Neural cell (in vitro differentiated cells): Measurements from ENCODE around the gene VAV3. TPM values are rescaled to one million over a fixed set of nuclear protein-coding genes. Genes with fewer than 3 reads are reported as not detected.

Source experiments
- H2AFZ ChIP-seq: fragments of 200-600, 300-800 bp; sonication (generic), shearing (Covaris generic); 2 replicates; pipeline ENCODE4 v1.6.0; 2014; ENCODE audit warnings: low read depth, mild to moderate bottlenecking, antibody characterized with exemption, low read length, moderate library complexity
- H3F3A ChIP-seq: fragments of 200-600 bp; shearing (Covaris generic); 2 replicates; pipeline ENCODE4 v1.6.1; 2016; ENCODE audit warnings: mild to moderate bottlenecking, moderate library complexity, mixed read lengths, antibody characterized with exemption, low read length; ENCODE audit not compliant: insufficient read depth, poor library complexity, severe bottlenecking
- H3K27ac ChIP-seq: fragments of 200-600, 300-800 bp; sonication (generic), shearing (Covaris generic); 2 replicates; pipeline ENCODE4 v1.5.1; 2014; ENCODE audit warnings: mild to moderate bottlenecking, low read length, moderate library complexity
- H3K27me3 ChIP-seq: fragments of 300-800, 200-600 bp; sonication (generic), shearing (Covaris generic); 2 replicates; pipeline ENCODE4 v1.6.0; 2014; ENCODE audit warnings: mild to moderate bottlenecking, low read depth, low read length, moderate library complexity; ENCODE audit not compliant: insufficient read depth
- H3K36me3 ChIP-seq: fragments of 300-800, 200-600 bp; sonication (generic), shearing (Covaris generic); 2 replicates; pipeline ENCODE4 v1.5.1; 2014; ENCODE audit warnings: mild to moderate bottlenecking, antibody characterized with exemption, low read length, moderate library complexity; ENCODE audit not compliant: insufficient read depth
- H3K4me2 ChIP-seq: fragments of 300-800, 200-600 bp; sonication (generic), shearing (Covaris generic); 2 replicates; pipeline ENCODE4 v1.6.0; 2014; ENCODE audit warnings: mild to moderate bottlenecking, low read length
- H3K4me3 ChIP-seq: fragments of 300-800, 200-600 bp; sonication (generic), shearing (Covaris generic); 2 replicates; pipeline ENCODE4 v1.5.1; 2014; ENCODE audit warnings: mild to moderate bottlenecking, low read length, moderate library complexity
- H3K79me2 ChIP-seq: fragments of 200-600 bp; shearing (Covaris generic); replicated peaks from 2 replicates; pipeline ENCODE4 v1.6.0; 2014; ENCODE audit warnings: mild to moderate bottlenecking, low read length, moderate library complexity; ENCODE audit not compliant: insufficient read depth
- H3K9ac ChIP-seq: fragments of 300-800, 200-600 bp; sonication (generic), shearing (Covaris generic); 2 replicates; pipeline ENCODE4 v1.6.1; 2016; ENCODE audit warnings: mild to moderate bottlenecking, low read length, mixed read lengths
- H3K9me2 ChIP-seq: fragments of 200-600 bp; shearing (Covaris generic); 2 replicates; pipeline ENCODE4 v1.6.1; 2016; ENCODE audit warnings: mild to moderate bottlenecking, low read length, mixed read lengths; ENCODE audit not compliant: insufficient read depth
- H3K9me3 ChIP-seq: fragments of 200-600, 300-800 bp; sonication (generic), shearing (Covaris generic); 2 replicates; pipeline ENCODE4 v1.6.1; 2016; ENCODE audit warnings: mild to moderate bottlenecking, mixed run types, low read length, moderate library complexity, mixed read lengths
- H4K20me1 ChIP-seq: fragments of 200-600 bp; shearing (Covaris generic); 2 replicates; pipeline ENCODE4 v1.6.1; 2016; ENCODE audit warnings: mild to moderate bottlenecking, mixed run types; ENCODE audit not compliant: insufficient read depth
- CTCF ChIP-seq: fragments of 450-650 bp; IDR thresholded peaks from 2 replicates; pipeline ENCODE4 v1.5.1; 2014; ENCODE audit warnings: antibody characterized with exemption, mild to moderate bottlenecking, moderate library complexity; ENCODE audit not compliant: poor library complexity, severe bottlenecking
- EP300 ChIP-seq: fragments of 450-650 bp; conservative IDR thresholded peaks from 2 replicates; pipeline ENCODE4 v1.6.1; 2014; ENCODE audit warnings: antibody characterized with exemption, mild to moderate bottlenecking, moderate library complexity; ENCODE audit not compliant: poor library complexity, severe bottlenecking
- EZH2 ChIP-seq: fragments of 200-600, 300-800 bp; shearing (Covaris generic), sonication (generic); IDR thresholded peaks from 2 replicates; pipeline ENCODE4 v1.6.1; 2014; ENCODE audit warnings: antibody characterized with exemption, low read length, borderline replicate concordance, mild to moderate bottlenecking; ENCODE audit not compliant: insufficient read depth, poor library complexity, severe bottlenecking
- MXI1 ChIP-seq: fragments of 450-650 bp; conservative IDR thresholded peaks from 2 replicates; pipeline ENCODE4 v1.6.1; 2014; ENCODE audit warnings: antibody characterized with exemption, mild to moderate bottlenecking; ENCODE audit not compliant: poor library complexity, severe bottlenecking
- POLR2AphosphoS5 ChIP-seq: IDR thresholded peaks from 2 replicates; pipeline ENCODE4 v1.6.1; 2012
- RAD21 ChIP-seq: fragments of 450-650 bp; conservative IDR thresholded peaks from 2 replicates; pipeline ENCODE4 v1.6.1; 2014; ENCODE audit warnings: antibody characterized with exemption, mild to moderate bottlenecking, moderate library complexity
- REST ChIP-seq: IDR thresholded peaks from 2 replicates; pipeline ENCODE4 v1.6.1; 2012; ENCODE audit warnings: borderline replicate concordance
- SMC3 ChIP-seq: fragments of 450-650 bp; conservative IDR thresholded peaks from 2 replicates; pipeline ENCODE4 v1.6.1; 2014; ENCODE audit warnings: antibody characterized with exemption, mild to moderate bottlenecking, moderate library complexity; ENCODE audit not compliant: poor library complexity
- TAF1 ChIP-seq: IDR thresholded peaks from 2 replicates; pipeline ENCODE4 v1.6.1; 2012; ENCODE audit warnings: low read depth
- polyA plus RNA-seq: library from polyadenylated mRNA; depleted of rRNA; stranded (reverse); fragments of >200 nt; gene quantifications from 2 replicates; pipeline ENCODE4 v1.2.3, GENCODE V29; 2014

VAV3 gene
- polyA plus RNA-seq, 1 donor from 2014 or later = 7.6 TPM

- TF ChIP-seq REST (no peak), EP300 (no peak), RAD21 (no peak)
- H3F3A ChIP-seq = no peaks in the 10 kb centered on the region
Observed at GRCh38 chr1:107776900-107777663, 187.9 kb downstream of the VAV3 start.

GRCh38 chr1:107771377-107771776 is 193.6 kb downstream of the VAV3 start:
- TF ChIP-seq EP300 = no peak
- TF ChIP-seq SMC3 = no peak
- TF ChIP-seq MXI1 = no peak
- no peak for TF ChIP-seq POLR2AphosphoS5
- TF ChIP-seq REST = no peak
- TF ChIP-seq CTCF = no peak
- TF ChIP-seq RAD21 = no peak
- no peak for TF ChIP-seq TAF1
- no peak for TF ChIP-seq EZH2
- Histone ChIP-seq H3K4me2 (no peak overlapping the region), H4K20me1 (no peaks in the 10 kb centered on the region), H3K79me2 (no peaks in the 10 kb centered on the region), H3K9ac (no peak overlapping the region), H3F3A (no peaks in the 10 kb centered on the region), H2AFZ (no peak overlapping the region), H3K27ac (no peak overlapping the region), H3K4me3 (no peak overlapping the region), H3K36me3 (no peaks in the 10 kb centered on the region), H3K9me2 (no peaks in the 10 kb centered on the region), H3K27me3 (no peaks in the 10 kb centered on the region), H3K9me3 (no peaks in the 10 kb centered on the region)

More at GRCh38 chr1:107776900-107777663, 187.9 kb downstream of the VAV3 start:
- Histone ChIP-seq H3K27me3 (no peaks in the 10 kb centered on the region), H3K9me3 (no peaks in the 10 kb centered on the region), H3K27ac (no peak overlapping the region), H3K9me2 (no peaks in the 10 kb centered on the region), H3K9ac (no peak overlapping the region), H3K4me3 (no peak overlapping the region), H3K36me3 (no peaks in the 10 kb centered on the region), H2AFZ (no peak overlapping the region), H4K20me1 (no peaks in the 10 kb centered on the region), H3K4me2 (no peak overlapping the region), H3K79me2 (no peaks in the 10 kb centered on the region)
